Fibroblast of lung (primary cell): ENCODE measurements around the gene PPP6R3. TPM values are rescaled to one million over a fixed set of nuclear protein-coding genes. Genes with fewer than 3 reads are reported as not detected.

Source experiments
- DNase-seq, 2 donors: peaks; one replicate each; pipeline versions ENCODE4 v3.0.0 to v3.0.0-alpha.2; 2010; ENCODE audit warnings: low read depth in 2 of 2
- H2AFZ ChIP-seq: 2 replicates; pipeline ENCODE4 v1.5.1; 2012; ENCODE audit warnings: low read length, control low read depth, inconsistent platforms
- H3K27ac ChIP-seq: 2 replicates; pipeline ENCODE4 v1.5.1; 2011; ENCODE audit warnings: low read length, control low read depth; ENCODE audit not compliant: insufficient read depth
- H3K27me3 ChIP-seq: 2 replicates; pipeline ENCODE4 v1.5.1; 2011; ENCODE audit warnings: mild to moderate bottlenecking, low read length; ENCODE audit not compliant: control insufficient read depth, insufficient read depth
- H3K36me3 ChIP-seq: 2 replicates; pipeline ENCODE4 v1.5.1; 2011; ENCODE audit warnings: low read length; ENCODE audit not compliant: control insufficient read depth, insufficient read depth
- H3K4me1 ChIP-seq: 2 replicates; pipeline ENCODE4 v1.5.1; 2011; ENCODE audit warnings: low read length; ENCODE audit not compliant: control insufficient read depth, insufficient read depth; ENCODE audit errors: extremely low read depth
- H3K4me2 ChIP-seq: 2 replicates; pipeline ENCODE4 v1.5.1; 2011; ENCODE audit warnings: low read length, control low read depth; ENCODE audit not compliant: insufficient read depth; ENCODE audit errors: extremely low read depth
- H3K4me3 ChIP-seq, 4 experiments: fragments of 200-600 bp in 1 of 4; sonication (generic) in 1 of 4; replicated peaks in 1 of 4; 2 replicates each; pipeline ENCODE4 v1.5.1; 2011 to 2016; ENCODE audit warnings: low read length in 4 of 4, low read depth in 3 of 4, mild to moderate bottlenecking in 3 of 4, control low read depth in 2 of 4, inconsistent platforms in 1 of 4, mixed read lengths in 1 of 4; ENCODE audit not compliant: insufficient read depth in 1 of 4; ENCODE audit errors: control extremely low read depth in 1 of 4
- H3K79me2 ChIP-seq: 2 replicates; pipeline ENCODE4 v1.5.1; 2012; ENCODE audit warnings: mild to moderate bottlenecking, low read length, inconsistent platforms; ENCODE audit not compliant: control insufficient read depth, insufficient read depth
- H3K9ac ChIP-seq: 2 replicates; pipeline ENCODE4 v1.5.1; 2011; ENCODE audit warnings: mild to moderate bottlenecking, low read length, control low read depth; ENCODE audit not compliant: insufficient read depth
- H3K9me3 ChIP-seq: 2 replicates; pipeline ENCODE4 v1.5.1; 2012; ENCODE audit warnings: low read depth, low read length; ENCODE audit not compliant: control insufficient read depth, insufficient read depth
- H4K20me1 ChIP-seq: 2 replicates; pipeline ENCODE4 v1.5.1; 2011; ENCODE audit warnings: low read length; ENCODE audit not compliant: control insufficient read depth, insufficient read depth; ENCODE audit errors: extremely low read depth
- CTCF ChIP-seq, 2 donors: IDR thresholded peaks in 1 of 2; conservative IDR thresholded peaks in 1 of 2; 1 replicate in 1 of 2; 2 replicates in 1 of 2; pipeline ENCODE4 v1.5.1; 2011 to 2012; ENCODE audit warnings: low read length in 2 of 2, control low read depth in 1 of 2, inconsistent platforms in 1 of 2, low read depth in 1 of 2, mild to moderate bottlenecking in 1 of 2
- EZH2 ChIP-seq: IDR thresholded peaks from 2 replicates; pipeline ENCODE4 v1.5.1; 2012; ENCODE audit warnings: low read length, control low read depth, mild to moderate bottlenecking; ENCODE audit errors: missing control alignments
- polyA plus RNA-seq, 2 donors: library from polyadenylated mRNA; depleted of rRNA in 1 of 2; stranded (reverse) in 1 of 2; unstranded in 1 of 2; fragments of >200 nt; gene quantifications; 2 replicates each; pipeline ENCODE4 v1.2.1, GENCODE V29; 2011 to 2012; ENCODE audit warnings: missing spikeins in 1 of 2
- total RNA-seq: library from RNA; depleted of rRNA; stranded (reverse); fragments of >200 nt; gene quantifications from 2 replicates; pipeline ENCODE4 v1.2.1, GENCODE V29; 2014

PPP6R3 gene
- total and polyA plus RNA-seq, 2 donors (not counting 1 experiment from before 2014, with no cell fraction given): 44.2 to 120 TPM

GRCh38 chr11:68564261-68564660 lies 103.7 kb downstream of the PPP6R3 start:
- no peak overlapping the region for H3K9ac ChIP-seq
- TF ChIP-seq EZH2 (no peak), CTCF (conservative IDR thresholded peaks at IDR 0.05 in 1 of 2, IDR thresholded peaks at IDR 0.05 in 1 of 2; ENCODE audit: low read depth in 1 of 2, low read length in 2 of 2) (no peak)
- H3K4me1 ChIP-seq: no peaks in the 10 kb centered on the region
- H3K79me2 ChIP-seq: no peaks in the 10 kb centered on the region
- DNase-seq: no peak
- H3K27me3 ChIP-seq: no peaks in the 10 kb centered on the region
- no peak overlapping the region for H3K4me2 ChIP-seq
- H3K9me3 ChIP-seq: no peaks in the 10 kb centered on the region
- no peaks in the 10 kb centered on the region for H4K20me1 ChIP-seq
- no peak overlapping the region for H2AFZ ChIP-seq
- H3K36me3 ChIP-seq: peaks cover 4% of the 10 kb centered on the region
- H3K27ac ChIP-seq: no peak overlapping the region
- no peak overlapping the region for H3K4me3 ChIP-seq

DNA sequence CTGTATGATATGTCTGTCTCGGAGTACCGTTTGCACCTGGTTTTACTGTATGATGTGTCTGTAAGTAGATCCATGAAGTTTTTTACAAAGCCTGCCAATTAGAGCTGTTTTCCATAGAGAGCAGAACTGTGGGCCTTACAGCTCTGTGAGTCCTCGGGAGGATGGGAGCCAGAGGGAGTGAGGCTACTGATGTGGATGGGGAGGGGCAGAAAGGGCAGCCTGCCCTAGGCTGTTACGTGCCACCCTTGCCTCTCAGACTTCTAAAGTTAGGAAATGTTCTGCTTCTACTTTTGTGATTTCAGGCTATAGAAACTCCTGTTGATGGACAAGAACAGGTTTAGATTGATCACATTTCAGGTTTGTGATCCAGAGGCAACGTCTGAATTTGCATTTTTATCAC lies 105.2 kb downstream of the PPP6R3 start:
- no peaks in the 10 kb centered on the region for H4K20me1 ChIP-seq
- H3K4me1 ChIP-seq: no peaks in the 10 kb centered on the region
- H3K9ac ChIP-seq: no peak overlapping the region
- no peak overlapping the region for H3K4me2 ChIP-seq
- no peaks in the 10 kb centered on the region for H3K9me3 ChIP-seq
- H3K27me3 ChIP-seq: no peaks in the 10 kb centered on the region
- no peak for DNase-seq
- H3K27ac ChIP-seq: no peak overlapping the region
- TF ChIP-seq CTCF (conservative IDR thresholded peaks at IDR 0.05 in 1 of 2, IDR thresholded peaks at IDR 0.05 in 1 of 2; ENCODE audit: low read depth in 1 of 2, low read length in 2 of 2): no peak
- TF ChIP-seq EZH2: no peak
- H3K79me2 ChIP-seq: no peaks in the 10 kb centered on the region
- no peak overlapping the region for H2AFZ ChIP-seq
- H3K36me3 ChIP-seq: peaks cover 7% of the 10 kb centered on the region
- H3K4me3 ChIP-seq: no peak overlapping the region

DNA sequence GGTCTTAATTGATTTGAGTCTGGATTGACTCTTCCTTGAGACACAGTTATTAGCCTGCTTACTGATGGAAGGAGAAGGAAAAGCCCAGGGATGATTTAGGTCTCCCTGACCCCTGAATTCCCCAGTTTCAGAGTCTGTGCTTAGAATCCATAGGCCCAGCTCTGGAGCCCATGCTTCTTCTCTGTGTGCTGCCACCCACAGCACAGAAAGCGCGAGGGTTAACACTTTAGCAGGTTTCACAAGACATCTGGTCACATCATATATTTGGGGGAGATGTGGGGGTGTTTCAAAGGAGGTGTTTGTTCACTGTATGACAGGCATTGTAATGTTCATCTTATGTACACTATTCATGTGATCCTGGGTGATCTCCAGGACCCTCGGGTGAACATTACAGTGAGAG lies 107.0 kb downstream of the PPP6R3 start:
- TF ChIP-seq CTCF (conservative IDR thresholded peaks at IDR 0.05 in 1 of 2, IDR thresholded peaks at IDR 0.05 in 1 of 2; ENCODE audit: low read depth in 1 of 2, low read length in 2 of 2): no peak
- no peak for TF ChIP-seq EZH2
- no peaks in the 10 kb centered on the region for H4K20me1 ChIP-seq

More for the DNA sequence above, 107.0 kb downstream of the PPP6R3 start:
- Histone ChIP-seq H3K79me2 (no peaks in the 10 kb centered on the region), H3K27ac (no peak overlapping the region), H2AFZ (no peak overlapping the region), H3K9me3 (no peaks in the 10 kb centered on the region), H3K4me3 (no peak overlapping the region), H3K27me3 (no peaks in the 10 kb centered on the region), H3K36me3 (peaks cover 10% of the 10 kb centered on the region), H3K4me2 (no peak overlapping the region), H3K9ac (no peak overlapping the region), H3K4me1 (no peaks in the 10 kb centered on the region)
- DNase-seq: no peak
